ENCODE measurements around the gene AQP1. TPM values are rescaled to one million over a fixed set of nuclear protein-coding genes. Genes with fewer than 3 reads are reported as not detected.

AQP1 gene
- polyA plus RNA-seq, 2 of the 4 experiments (the other 2 are of a cell fraction), result 0.49 to 0.58 TPM

DNA sequence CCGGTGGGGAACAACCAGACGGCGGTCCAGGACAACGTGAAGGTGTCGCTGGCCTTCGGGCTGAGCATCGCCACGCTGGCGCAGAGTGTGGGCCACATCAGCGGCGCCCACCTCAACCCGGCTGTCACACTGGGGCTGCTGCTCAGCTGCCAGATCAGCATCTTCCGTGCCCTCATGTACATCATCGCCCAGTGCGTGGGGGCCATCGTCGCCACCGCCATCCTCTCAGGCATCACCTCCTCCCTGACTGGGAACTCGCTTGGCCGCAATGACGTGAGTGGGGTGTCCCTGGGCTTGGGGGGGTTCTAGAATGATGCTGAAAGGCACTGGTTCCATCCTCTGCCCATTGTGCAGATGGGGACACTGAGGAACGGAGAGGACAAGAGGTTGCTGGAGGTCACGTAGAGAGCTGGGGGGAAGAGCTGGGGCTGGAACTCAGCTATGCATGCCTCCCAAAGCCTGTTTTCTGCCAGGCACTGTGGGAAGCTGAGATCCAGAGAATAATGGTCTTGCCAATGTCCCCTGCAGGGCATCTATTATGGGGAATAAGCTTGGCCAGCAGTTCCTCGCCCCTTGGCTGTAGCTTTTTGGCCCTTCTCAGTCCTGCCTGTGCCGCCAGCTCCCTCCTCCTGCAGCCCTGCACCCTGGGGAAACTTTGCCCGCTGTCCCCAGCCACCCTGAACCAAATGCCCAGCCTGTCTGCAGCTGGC, 523 bp downstream of the AQP1 start:
- Histone ChIP-seq H3K4me2 (no peak overlapping the region), H3K4me3 (no peak overlapping the region), H3K4me1 (peaks cover 9% of the 10 kb centered on the region; the same call in 2 of the 3 replicates), H3K9me3 (no peaks in the 10 kb centered on the region), H3K27ac (no peak overlapping the region)
- no peak for FAIRE-seq
- TF ChIP-seq EHMT2 (IDR thresholded peaks at IDR 0.05; ENCODE audit: low read depth) (no peak), JUNB (IDR thresholded peaks at IDR 0.05) (no peak), HOXA7 (CRISPR knock-in tag; IDR thresholded peaks at IDR 0.05) (no peak), ESRRA (IDR thresholded peaks at IDR 0.05; ENCODE audit: borderline replicate concordance, low read length) (no peak), PBX3 (IDR thresholded peaks at IDR 0.05) (no peak), JUN (IDR thresholded peaks at IDR 0.05) (no peak), MAFK (IDR thresholded peaks at IDR 0.05; ENCODE audit: partially characterized antibody) (no peak), RARB (CRISPR knock-in tag; IDR thresholded peaks at IDR 0.05) (no peak), CBX8 (IDR thresholded peaks at IDR 0.05) (no peak), PHF8 (IDR thresholded peaks at IDR 0.05; ENCODE audit: borderline replicate concordance, low read depth) (no peak), CEBPB (IDR thresholded peaks at IDR 0.05) (no peak), E2F6 (IDR thresholded peaks at IDR 0.05; ENCODE audit: borderline replicate concordance, low read depth) (no peak), RNF2 (IDR thresholded peaks at IDR 0.05; ENCODE audit: borderline replicate concordance, low read depth) (no peak), ZC3H11A (IDR thresholded peaks at IDR 0.05) (no peak), CBX2 (IDR thresholded peaks at IDR 0.05; ENCODE audit: borderline replicate concordance, low read depth) (no peak)
- TF ChIP-seq, protein P1, sequence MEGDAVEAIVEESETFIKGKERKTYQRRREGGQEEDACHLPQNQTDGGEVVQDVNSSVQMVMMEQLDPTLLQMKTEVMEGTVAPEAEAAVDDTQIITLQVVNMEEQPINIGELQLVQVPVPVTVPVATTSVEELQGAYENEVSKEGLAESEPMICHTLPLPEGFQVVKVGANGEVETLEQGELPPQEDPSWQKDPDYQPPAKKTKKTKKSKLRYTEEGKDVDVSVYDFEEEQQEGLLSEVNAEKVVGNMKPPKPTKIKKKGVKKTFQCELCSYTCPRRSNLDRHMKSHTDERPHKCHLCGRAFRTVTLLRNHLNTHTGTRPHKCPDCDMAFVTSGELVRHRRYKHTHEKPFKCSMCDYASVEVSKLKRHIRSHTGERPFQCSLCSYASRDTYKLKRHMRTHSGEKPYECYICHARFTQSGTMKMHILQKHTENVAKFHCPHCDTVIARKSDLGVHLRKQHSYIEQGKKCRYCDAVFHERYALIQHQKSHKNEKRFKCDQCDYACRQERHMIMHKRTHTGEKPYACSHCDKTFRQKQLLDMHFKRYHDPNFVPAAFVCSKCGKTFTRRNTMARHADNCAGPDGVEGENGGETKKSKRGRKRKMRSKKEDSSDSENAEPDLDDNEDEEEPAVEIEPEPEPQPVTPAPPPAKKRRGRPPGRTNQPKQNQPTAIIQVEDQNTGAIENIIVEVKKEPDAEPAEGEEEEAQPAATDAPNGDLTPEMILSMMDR (IDR thresholded peaks at IDR 0.05), result no peak
- TF ChIP-seq, protein P2, sequence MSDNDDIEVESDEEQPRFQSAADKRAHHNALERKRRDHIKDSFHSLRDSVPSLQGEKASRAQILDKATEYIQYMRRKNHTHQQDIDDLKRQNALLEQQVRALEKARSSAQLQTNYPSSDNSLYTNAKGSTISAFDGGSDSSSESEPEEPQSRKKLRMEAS (IDR thresholded peaks at IDR 0.05), result no peak
- TF ChIP-seq, protein P3, sequence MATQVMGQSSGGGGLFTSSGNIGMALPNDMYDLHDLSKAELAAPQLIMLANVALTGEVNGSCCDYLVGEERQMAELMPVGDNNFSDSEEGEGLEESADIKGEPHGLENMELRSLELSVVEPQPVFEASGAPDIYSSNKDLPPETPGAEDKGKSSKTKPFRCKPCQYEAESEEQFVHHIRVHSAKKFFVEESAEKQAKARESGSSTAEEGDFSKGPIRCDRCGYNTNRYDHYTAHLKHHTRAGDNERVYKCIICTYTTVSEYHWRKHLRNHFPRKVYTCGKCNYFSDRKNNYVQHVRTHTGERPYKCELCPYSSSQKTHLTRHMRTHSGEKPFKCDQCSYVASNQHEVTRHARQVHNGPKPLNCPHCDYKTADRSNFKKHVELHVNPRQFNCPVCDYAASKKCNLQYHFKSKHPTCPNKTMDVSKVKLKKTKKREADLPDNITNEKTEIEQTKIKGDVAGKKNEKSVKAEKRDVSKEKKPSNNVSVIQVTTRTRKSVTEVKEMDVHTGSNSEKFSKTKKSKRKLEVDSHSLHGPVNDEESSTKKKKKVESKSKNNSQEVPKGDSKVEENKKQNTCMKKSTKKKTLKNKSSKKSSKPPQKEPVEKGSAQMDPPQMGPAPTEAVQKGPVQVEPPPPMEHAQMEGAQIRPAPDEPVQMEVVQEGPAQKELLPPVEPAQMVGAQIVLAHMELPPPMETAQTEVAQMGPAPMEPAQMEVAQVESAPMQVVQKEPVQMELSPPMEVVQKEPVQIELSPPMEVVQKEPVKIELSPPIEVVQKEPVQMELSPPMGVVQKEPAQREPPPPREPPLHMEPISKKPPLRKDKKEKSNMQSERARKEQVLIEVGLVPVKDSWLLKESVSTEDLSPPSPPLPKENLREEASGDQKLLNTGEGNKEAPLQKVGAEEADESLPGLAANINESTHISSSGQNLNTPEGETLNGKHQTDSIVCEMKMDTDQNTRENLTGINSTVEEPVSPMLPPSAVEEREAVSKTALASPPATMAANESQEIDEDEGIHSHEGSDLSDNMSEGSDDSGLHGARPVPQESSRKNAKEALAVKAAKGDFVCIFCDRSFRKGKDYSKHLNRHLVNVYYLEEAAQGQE (IDR thresholded peaks at IDR 0.05), result no peak
- CTCF ChIA-PET, result interaction anchor here (0.6 to 1.4 kb wide), 2 partner anchors 27 to 1197 kb away, joined by 4 to 6 read pairs; no protein-coding TSS in a partner anchor
- DNase-seq (ENCODE audit: low read depth in 1 of 2, low spot score in 1 of 2), result no peak
- ATAC-seq, result no peak
- POLR2A ChIA-PET, result no interaction called here
- 90% methylated on average over 20 of the region's 26 CpGs for WGBS (ENCODE audit: missing lambda C conversion rate)

- CTCF ChIA-PET, result interaction anchor here (1.4 kb wide), 1 partner anchor 26 kb away, joined by 6 read pairs; no protein-coding TSS in a partner anchor
- H3K4me3 ChIP-seq, result no peak overlapping the region
- H3K9me3 ChIP-seq, result no peaks in the 10 kb centered on the region
- ATAC-seq (no peak), FAIRE-seq (no peak), DNase-seq (ENCODE audit: low read depth in 1 of 2, low spot score in 1 of 2) (no peak)
- peaks cover 9% of the 10 kb centered on the region; the same call in 2 of the 3 replicates for H3K4me1 ChIP-seq
- POLR2A ChIA-PET, result no interaction called here
- no peak overlapping the region for H3K4me2 ChIP-seq
- 94% methylated on average over 2 of the region's 2 CpGs for WGBS (ENCODE audit: missing lambda C conversion rate)
- no peak overlapping the region for H3K27ac ChIP-seq
- TF ChIP-seq, protein P4, sequence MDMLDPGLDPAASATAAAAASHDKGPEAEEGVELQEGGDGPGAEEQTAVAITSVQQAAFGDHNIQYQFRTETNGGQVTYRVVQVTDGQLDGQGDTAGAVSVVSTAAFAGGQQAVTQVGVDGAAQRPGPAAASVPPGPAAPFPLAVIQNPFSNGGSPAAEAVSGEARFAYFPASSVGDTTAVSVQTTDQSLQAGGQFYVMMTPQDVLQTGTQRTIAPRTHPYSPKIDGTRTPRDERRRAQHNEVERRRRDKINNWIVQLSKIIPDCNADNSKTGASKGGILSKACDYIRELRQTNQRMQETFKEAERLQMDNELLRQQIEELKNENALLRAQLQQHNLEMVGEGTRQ (IDR thresholded peaks at IDR 0.05), result no peak
- TF ChIP-seq CBX8 (IDR thresholded peaks at IDR 0.05), result no peak
- no peak for TF ChIP-seq HES2 (IDR thresholded peaks at IDR 0.05)
- no peak for TF ChIP-seq NR3C1 (IDR thresholded peaks at IDR 0.05)
- TF ChIP-seq RCOR1 (IDR thresholded peaks at IDR 0.05; ENCODE audit: low read depth, low read length), result no peak
- no peak for TF ChIP-seq CBX2 (IDR thresholded peaks at IDR 0.05; ENCODE audit: borderline replicate concordance, low read depth)
- TF ChIP-seq GATA3 (IDR thresholded peaks at IDR 0.05; ENCODE audit: borderline replicate concordance), result no peak
- no peak for TF ChIP-seq EP300 (IDR thresholded peaks at IDR 0.05)
- TF ChIP-seq, protein P1 (IDR thresholded peaks at IDR 0.05), result no peak
- TF ChIP-seq E2F6 (IDR thresholded peaks at IDR 0.05; ENCODE audit: borderline replicate concordance, low read depth), result no peak
- no peak for TF ChIP-seq POLR2A (IDR thresholded peaks at IDR 0.05; ENCODE audit: low read length)
Measured at GRCh38 chr7:30912731-30912985, 1.0 kb downstream of the AQP1 start.

All from A549 (cell line).